GM19452 (cell line): ENCODE measurements around the gene CYSTM1.

Experiments used
- ATAC-seq: cut with Tn5 transposase; IDR thresholded peaks from one replicate; pipeline ENCODE4 v1.9.1; 2021; ENCODE audit not compliant: unreplicated experiment

CYSTM1 gene

DNA sequence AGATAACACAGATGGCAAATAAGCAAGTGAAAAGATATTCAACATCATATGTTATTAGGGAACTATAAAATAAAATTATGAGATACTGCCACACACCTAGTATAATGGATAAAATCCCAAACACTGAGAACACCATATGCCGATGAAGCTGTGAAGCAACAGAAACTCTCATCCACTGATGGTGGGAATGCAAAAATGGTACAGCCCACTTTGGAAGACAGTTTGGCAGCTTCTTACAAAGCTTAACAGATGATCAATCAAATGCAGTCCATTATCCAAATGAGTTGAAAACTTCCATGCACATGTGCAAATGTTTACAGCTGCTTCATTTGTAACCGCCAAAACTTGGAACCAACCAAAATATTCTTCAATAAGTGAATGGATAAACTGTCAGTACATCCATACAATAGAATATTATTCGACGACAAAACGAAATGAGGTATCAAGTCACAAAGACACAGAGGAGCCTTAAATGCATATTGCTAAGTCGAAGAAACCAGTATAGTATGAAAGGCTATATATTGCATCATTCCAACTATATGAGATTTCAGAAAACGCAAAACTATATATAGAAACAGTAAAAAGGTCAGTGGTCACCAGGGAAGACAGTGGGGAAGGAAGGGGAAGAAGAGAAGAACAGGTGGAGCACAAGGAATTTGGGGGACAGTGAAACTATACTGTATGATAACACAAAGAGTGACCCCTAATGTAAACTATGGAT lies 113.0 kb downstream of the CYSTM1 start:
- ATAC-seq, result no peak

- ATAC-seq, result no peak
Measured at GRCh38 chr5:140292212-140293036, 117.4 kb downstream of the CYSTM1 start.
